H9 (cell line): ENCODE data around the gene TNRC6C. TPM values are rescaled to one million over a fixed set of nuclear protein-coding genes. Genes with fewer than 3 reads are reported as not detected.

Experiments
- DNase-seq: peaks from one replicate; pipeline ENCODE4 v3.0.0-alpha.2; 2017
- H2AFZ ChIP-seq: one replicate; pipeline ENCODE4 v1.6.1; 2013; ENCODE audit warnings: mild to moderate bottlenecking, low read length, control low read depth, moderate library complexity
- H2AK5ac ChIP-seq: 2 replicates; pipeline ENCODE4 v1.6.1; 2013; ENCODE audit warnings: low read length, control low read depth, mixed read lengths; ENCODE audit not compliant: insufficient read length
- H2BK120ac ChIP-seq: one replicate; pipeline ENCODE4 v1.6.1; 2013; ENCODE audit warnings: low read depth, mild to moderate bottlenecking, low read length, control low read depth, inconsistent platforms; ENCODE audit not compliant: poor library complexity, severe bottlenecking
- H2BK12ac ChIP-seq: 2 replicates; pipeline ENCODE4 v1.6.1; 2013; ENCODE audit warnings: low read length, control low read depth, mixed read lengths, low read depth; ENCODE audit not compliant: insufficient read length
- H2BK15ac ChIP-seq: 2 replicates; pipeline ENCODE4 v1.6.1; 2013; ENCODE audit warnings: low read depth, low read length, control low read depth
- H2BK20ac ChIP-seq: one replicate; pipeline ENCODE4 v1.6.1; 2013; ENCODE audit warnings: low read depth, mild to moderate bottlenecking, low read length, control low read depth, inconsistent platforms; ENCODE audit not compliant: poor library complexity, severe bottlenecking
- H2BK5ac ChIP-seq: 2 replicates; pipeline ENCODE4 v1.6.1; 2013; ENCODE audit warnings: low read length, control low read depth, mixed read lengths; ENCODE audit not compliant: insufficient read length
- H3K14ac ChIP-seq: 2 replicates; pipeline ENCODE4 v1.6.1; 2013; ENCODE audit warnings: low read length, control low read depth; ENCODE audit not compliant: insufficient read depth
- H3K18ac ChIP-seq: 2 replicates; pipeline ENCODE4 v1.6.1; 2013; ENCODE audit warnings: low read depth, mild to moderate bottlenecking, mixed read lengths, low read length, control low read depth; ENCODE audit not compliant: insufficient read length
- H3K23ac ChIP-seq: 2 replicates; pipeline ENCODE4 v1.6.1; 2013; ENCODE audit warnings: low read length, control low read depth, mixed read lengths, low read depth; ENCODE audit not compliant: insufficient read length
- H3K23me2 ChIP-seq: 2 replicates; pipeline ENCODE4 v1.6.1; 2013; ENCODE audit warnings: low read depth, mild to moderate bottlenecking, mixed read lengths, low read length, control low read depth; ENCODE audit not compliant: insufficient read length, poor library complexity, severe bottlenecking
- H3K27ac ChIP-seq: 2 replicates; pipeline ENCODE4 v1.5.1; 2013; ENCODE audit warnings: low read length, control low read depth, mixed read lengths, low read depth; ENCODE audit not compliant: insufficient read length
- H3K27me3 ChIP-seq: 2 replicates; pipeline ENCODE4 v1.6.1; 2013; ENCODE audit warnings: low read length, control low read depth, inconsistent platforms; ENCODE audit not compliant: insufficient read depth
- H3K4ac ChIP-seq: 2 replicates; pipeline ENCODE4 v1.6.1; 2013; ENCODE audit warnings: low read depth, mild to moderate bottlenecking, control low read depth, inconsistent platforms, low read length, moderate library complexity
- H3K4me1 ChIP-seq: 2 replicates; pipeline ENCODE4 v1.6.1; 2013; ENCODE audit warnings: low read length, control low read depth, inconsistent platforms; ENCODE audit not compliant: insufficient read depth
- H3K4me2 ChIP-seq: 2 replicates; pipeline ENCODE4 v1.6.1; 2013; ENCODE audit warnings: low read length, control low read depth, mixed read lengths; ENCODE audit not compliant: insufficient read length, insufficient read depth
- H3K56ac ChIP-seq: 2 replicates; pipeline ENCODE4 v1.6.1; 2013; ENCODE audit warnings: low read depth, mild to moderate bottlenecking, mixed read lengths, low read length, control low read depth; ENCODE audit not compliant: insufficient read length
- H3K79me1 ChIP-seq: 2 replicates; pipeline ENCODE4 v1.6.1; 2013; ENCODE audit warnings: low read depth, mild to moderate bottlenecking, moderate library complexity, low read length, control low read depth, inconsistent platforms; ENCODE audit not compliant: insufficient read depth, poor library complexity, severe bottlenecking
- H3K79me2 ChIP-seq: 2 replicates; pipeline ENCODE4 v1.6.1; 2013; ENCODE audit warnings: low read length, control low read depth, inconsistent platforms; ENCODE audit not compliant: insufficient read depth
- H3K9ac ChIP-seq: 2 replicates; pipeline ENCODE4 v1.6.1; 2013; ENCODE audit warnings: low read length, control low read depth, mixed read lengths; ENCODE audit not compliant: insufficient read length; ENCODE audit errors: extremely low read depth
- H3K9me3 ChIP-seq: one replicate; pipeline ENCODE4 v1.6.1; 2013; ENCODE audit warnings: low read depth, low read length, inconsistent platforms; ENCODE audit not compliant: control insufficient read depth
- H3T11ph ChIP-seq: one replicate; pipeline ENCODE4 v1.6.1; 2013; ENCODE audit warnings: mild to moderate bottlenecking, low read length, control low read depth, inconsistent platforms
- H4K20me1 ChIP-seq: one replicate; pipeline ENCODE4 v1.6.1; 2013; ENCODE audit not compliant: control insufficient read depth, insufficient read length, insufficient read depth
- H4K5ac ChIP-seq: 2 replicates; pipeline ENCODE4 v1.6.1; 2013; ENCODE audit warnings: low read depth, mild to moderate bottlenecking, mixed read lengths, low read length, control low read depth; ENCODE audit not compliant: insufficient read length
- H4K8ac ChIP-seq: replicated peaks from 2 replicates; pipeline ENCODE4 v1.6.1; 2013; ENCODE audit warnings: low read length, control low read depth, mixed read lengths, low read depth; ENCODE audit not compliant: insufficient read length
- H4K91ac ChIP-seq: 2 replicates; pipeline ENCODE4 v1.6.1; 2013; ENCODE audit warnings: low read depth, mild to moderate bottlenecking, moderate library complexity, mixed read lengths, low read length, control low read depth; ENCODE audit not compliant: insufficient read length
- H3K27ac Mint-ChIP-seq, 3 experiments: 2 replicates in 2 of 3; 3 replicates in 1 of 3; pipeline ENCODE4 v1.8.0; 2020 to 2021; ENCODE audit warnings: mixed read lengths in 3 of 3, mild to moderate bottlenecking in 1 of 3, moderate library complexity in 1 of 3
- H3K27me3 Mint-ChIP-seq: 2 replicates; pipeline ENCODE4 v1.8.0; 2021; ENCODE audit warnings: low read depth, mild to moderate bottlenecking, moderate library complexity, mixed read lengths
- H3K36me3 Mint-ChIP-seq, 3 experiments: 2 replicates in 2 of 3; 3 replicates in 1 of 3; pipeline ENCODE4 v1.8.0; 2020 to 2021; ENCODE audit warnings: low read depth in 3 of 3, mixed read lengths in 3 of 3; ENCODE audit not compliant: insufficient read depth in 1 of 3
- H3K4me1 Mint-ChIP-seq, 2 experiments: 2 replicates each; pipeline ENCODE4 v1.8.0; 2020; ENCODE audit warnings: mixed read lengths in 2 of 2
- H3K4me3 Mint-ChIP-seq, 2 experiments: 2 replicates in 1 of 2; 3 replicates in 1 of 2; pipeline ENCODE4 v1.8.0; 2020 to 2021; ENCODE audit warnings: mild to moderate bottlenecking in 2 of 2, mixed read lengths in 2 of 2, moderate library complexity in 1 of 2
- H3K9me3 Mint-ChIP-seq, 2 experiments: 2 replicates in 1 of 2; 3 replicates in 1 of 2; pipeline ENCODE4 v1.8.0; 2020; ENCODE audit warnings: mild to moderate bottlenecking in 2 of 2, mixed read lengths in 2 of 2, moderate library complexity in 1 of 2
- CTCF ChIP-seq: fragments of 200-600 bp; sonication (generic); conservative IDR thresholded peaks from 3 replicates; pipeline ENCODE4 v1.8.0; 2021; ENCODE audit warnings: antibody characterized with exemption, mild to moderate bottlenecking
- WGBS: extraction: QIAGEN DNeasy Blood & Tissue Kit; methylation state at CpG from one replicate; pipeline ENCODE4 v1.1.7; 2013; ENCODE audit warnings: missing lambda C conversion rate, low lambda C conversion rate, mixed read lengths; ENCODE audit not compliant: insufficient read length; ENCODE audit errors: extremely low coverage; 5-methylcytosine and 5-hydroxymethylcytosine counted together
- total RNA-seq: library from RNA; stranded (reverse); gene quantifications from 2 replicates; pipeline ENCODE4 v1.2.1, GENCODE V29; 2021

TNRC6C gene
- total RNA-seq, 1 experiment from 2014 or later, result 24.7 TPM

GRCh38 chr17:78041386-78042179 is 83.1 kb downstream of the TNRC6C start:
- no peak overlapping the region for H3K4ac ChIP-seq
- Mint-ChIP-seq H3K36me3 (peaks cover 22 to 31% (median 27%) of the 10 kb centered on the region in 3 experiments; a peak in 6 of 7 replicates), H3K9me3 (no peaks in the 10 kb centered on the region; a peak in 1 of 5 replicates), H3K4me3 (no peak overlapping the region), H3K27me3 (no peaks in the 10 kb centered on the region), H3K27ac (no peak overlapping the region; a peak in 1 of 7 replicates), H3K4me1 (peaks cover under 1 to 5% of the 10 kb centered on the region in 2 experiments; a peak in 2 of 4 replicates)
- no peak overlapping the region for H3K56ac ChIP-seq
- no peaks in the 10 kb centered on the region for H3K23me2 ChIP-seq
- no peak overlapping the region for H2AFZ ChIP-seq
- no peak overlapping the region for H2AK5ac ChIP-seq
- H3K4me1 ChIP-seq, result no peaks in the 10 kb centered on the region
- no peak overlapping the region for H3K18ac ChIP-seq
- H3K4me2 ChIP-seq, result no peak overlapping the region
- H2BK120ac ChIP-seq, result no peak overlapping the region
- no peaks in the 10 kb centered on the region for H3K79me2 ChIP-seq
- H4K91ac ChIP-seq, result no peak overlapping the region
- H3K27ac ChIP-seq, result no peak overlapping the region
- H4K8ac ChIP-seq, result no peak overlapping the region
- no peak overlapping the region for H4K5ac ChIP-seq
- H3K79me1 ChIP-seq, result no peaks in the 10 kb centered on the region
- H2BK15ac ChIP-seq, result no peak overlapping the region
- H3K9me3 ChIP-seq, result no peaks in the 10 kb centered on the region
- H3K9ac ChIP-seq, result no peak overlapping the region
- H3K14ac ChIP-seq, result no peak overlapping the region
- H3K27me3 ChIP-seq, result no peaks in the 10 kb centered on the region
- H3K23ac ChIP-seq, result no peak overlapping the region
- H2BK12ac ChIP-seq, result no peak overlapping the region
- no peak for DNase-seq
- no peak overlapping the region for H3T11ph ChIP-seq
- WGBS, result no CpG with 5 or more reads among the region's 6 CpGs
- no peak overlapping the region for H2BK5ac ChIP-seq
- TF ChIP-seq CTCF, result no peak
- H2BK20ac ChIP-seq, result no peak overlapping the region
- H4K20me1 ChIP-seq, result peaks cover 2% of the 10 kb centered on the region
